D721Med (cell line): ENCODE data around the gene PRTFDC1.

ENCODE experiments used
- DNase-seq: peaks from one replicate; pipeline ENCODE4 v3.0.0; 2011; ENCODE audit warnings: low spot score; ENCODE audit not compliant: insufficient read length
- FAIRE-seq: peaks from 2 replicates; lab custom pipeline; 2011; peaks lifted over from hg19 to GRCh38; lab: Jason Lieb, UNC
- CTCF ChIP-seq: IDR thresholded peaks from 2 replicates; pipeline ENCODE4 v1.5.1; 2012; ENCODE audit warnings: mild to moderate bottlenecking, control low read depth; ENCODE audit not compliant: insufficient read depth; ENCODE audit errors: missing control alignments

The PRTFDC1 gene

GRCh38 chr10:24950439-24950838, 2.0 kb downstream of the PRTFDC1 start:
- TF ChIP-seq CTCF = no peak
- DNase-seq (no peak), FAIRE-seq (no peak)

GRCh38 chr10:24949616-24950015, 2.8 kb downstream of the PRTFDC1 start:
- no peak for FAIRE-seq
- no peak for DNase-seq
- no peak for TF ChIP-seq CTCF

- no peak for TF ChIP-seq CTCF
- DNase-seq (no peak), FAIRE-seq (no peak)
Measured at GRCh38 chr10:24947304-24948097, 4.9 kb downstream of the PRTFDC1 start.

GRCh38 chr10:24944512-24945255, 7.7 kb downstream of the PRTFDC1 start:
- FAIRE-seq (no peak), DNase-seq (no peak)
- TF ChIP-seq CTCF = no peak

GRCh38 chr10:24938525-24938924, 13.9 kb downstream of the PRTFDC1 start:
- TF ChIP-seq CTCF = no peak
- DNase-seq = no peak
- no peak for FAIRE-seq

GRCh38 chr10:24938076-24938475, 14.3 kb downstream of the PRTFDC1 start:
- no peak for FAIRE-seq
- no peak for TF ChIP-seq CTCF
- no peak for DNase-seq
